Fibroblast of skin of abdomen (primary cell): ENCODE measurements around the gene SRD5A3. TPM values are rescaled to one million over a fixed set of nuclear protein-coding genes. Genes with fewer than 3 reads are reported as not detected.

Source experiments
- DNase-seq: peaks from one replicate; pipeline ENCODE4 v3.0.0-alpha.2; 2013
- polyA plus RNA-seq, 2 experiments: library from polyadenylated mRNA; unstranded; fragments of 120-200 nt; gene quantifications; one replicate each; pipeline ENCODE4 v1.2.1, GENCODE V29; 2013; ENCODE audit not compliant: insufficient read length in 2 of 2

Gene SRD5A3
- polyA plus RNA-seq (2013, experiment 1 of 2; ENCODE audit: insufficient read length), result 17.6 TPM
- 16.5 TPM for polyA plus RNA-seq (2013, experiment 2 of 2; ENCODE audit: insufficient read length)

GRCh38 chr4:55345980-55346850 is at the start of gene SRD5A3:
Gene SRD5A3, plus strand, starts transcription at chr4:55346242. Its CDS starts 95 bp downstream, at chr4:55346337.
- DNase-seq, result peak; percentile 74

GRCh38 chr4:55297346-55297745 is 48.7 kb upstream of the SRD5A3 start:
- no peak for DNase-seq

GRCh38 chr4:55303760-55304165 is 42.3 kb upstream of the SRD5A3 start:
- peak; percentile 12 for DNase-seq

- no peak for DNase-seq
These were observed 41.7 kb upstream of the SRD5A3 start for GRCh38 chr4:55304303-55304702.

GRCh38 chr4:55308071-55308470 is 38.0 kb upstream of the SRD5A3 start:
- DNase-seq, result no peak

GRCh38 chr4:55311792-55312488 is 34.1 kb upstream of the SRD5A3 start:
- DNase-seq, result no peak

GRCh38 chr4:55312489-55313101 is 33.4 kb upstream of the SRD5A3 start:
- DNase-seq, result peak; percentile 50

GRCh38 chr4:55314141-55314820 is 31.8 kb upstream of the SRD5A3 start:
- no peak for DNase-seq

GRCh38 chr4:55318175-55319129 is 27.6 kb upstream of the SRD5A3 start:
- no peak for DNase-seq

GRCh38 chr4:55321707-55322264 is 24.3 kb upstream of the SRD5A3 start:
- peak; percentile 71 for DNase-seq

GRCh38 chr4:55323375-55323774 is 22.7 kb upstream of the SRD5A3 start:
- DNase-seq, result no peak

- DNase-seq, result no peak
These were observed 19.4 kb upstream of the SRD5A3 start for GRCh38 chr4:55326629-55327028.

GRCh38 chr4:55329012-55329411 is 17.0 kb upstream of the SRD5A3 start:
- no peak for DNase-seq

- no peak for DNase-seq
These were observed 15.8 kb upstream of the SRD5A3 start for GRCh38 chr4:55330241-55330640.

- DNase-seq, result no peak
These were observed 9.7 kb upstream of the SRD5A3 start for GRCh38 chr4:55336138-55337034.

- DNase-seq, result no peak
These were observed 8.1 kb upstream of the SRD5A3 start for GRCh38 chr4:55337944-55338343.

- DNase-seq, result no peak
These were observed 7.6 kb upstream of the SRD5A3 start for GRCh38 chr4:55338486-55338885.

- no peak for DNase-seq
These were observed 5.8 kb upstream of the SRD5A3 start for GRCh38 chr4:55340266-55340665.

- DNase-seq, result no peak
These were observed 2.2 kb upstream of the SRD5A3 start for GRCh38 chr4:55343887-55344286.

- no peak for DNase-seq
These were observed 988 bp upstream of the SRD5A3 start for GRCh38 chr4:55345054-55345453.
